Cerebellar cortex (tissue), 1 donor: ENCODE results near the gene ITPRID2.
A peak's percentile ranks its signal among the peaks of the same experiment; 100 is the strongest.
"Not testable (repeated sequence)": the region's sequence is repeated elsewhere in the genome, so short reads cannot be mapped to it uniquely, and the experiment has no call there.

ENCODE experiments used
- DNase-seq: peaks from one replicate; pipeline ENCODE4 v3.0.0-alpha.2; 2015; ENCODE audit warnings: low spot score

ITPRID2 gene

DNA sequence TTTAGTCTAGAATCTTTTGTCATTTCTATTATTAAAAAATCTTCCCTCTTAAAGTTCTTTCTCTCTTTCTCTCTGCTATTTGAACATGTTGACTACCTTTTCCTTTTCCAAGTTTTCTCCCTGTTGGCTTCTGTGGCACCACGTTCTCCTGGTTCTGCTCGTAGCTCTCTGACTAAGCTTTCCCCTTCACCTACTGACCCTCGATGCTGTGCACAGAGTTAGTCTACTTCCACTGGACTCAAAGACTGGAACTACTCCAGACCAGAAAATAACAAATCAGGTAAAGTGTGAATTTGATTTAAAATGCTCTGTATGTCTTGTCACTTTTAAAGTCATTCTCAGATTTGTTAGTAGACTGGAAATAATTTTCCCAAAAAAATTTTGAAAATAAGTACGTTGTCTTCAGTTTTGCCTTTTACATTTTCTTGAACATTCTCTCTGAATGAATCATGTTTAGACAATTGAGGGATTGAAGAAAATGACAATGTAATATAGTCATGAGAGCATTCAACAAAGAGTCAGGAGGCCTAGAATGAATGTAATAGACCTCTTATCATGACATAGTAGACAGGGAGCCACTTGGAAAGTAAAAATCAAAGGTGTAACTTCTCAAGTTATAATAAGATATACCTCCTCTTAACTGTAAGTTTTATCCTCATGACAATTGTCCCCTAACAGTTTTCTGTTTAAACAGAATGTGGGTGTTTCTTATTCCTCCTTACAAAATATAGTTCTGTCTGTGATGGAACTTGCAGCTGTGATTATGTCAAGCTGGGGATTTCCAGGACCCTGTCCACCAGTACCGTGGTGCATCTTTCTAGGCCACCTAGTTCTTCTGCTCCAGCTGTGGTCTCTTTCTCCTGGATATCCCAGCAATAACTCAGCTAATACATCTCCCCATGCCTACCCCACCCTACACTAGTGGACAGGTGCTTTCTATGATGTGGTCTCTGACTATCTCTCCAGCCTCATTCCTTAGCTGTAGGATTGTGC, 25.5 kb downstream of the ITPRID2 start:
- DNase-seq: no peak

DNA sequence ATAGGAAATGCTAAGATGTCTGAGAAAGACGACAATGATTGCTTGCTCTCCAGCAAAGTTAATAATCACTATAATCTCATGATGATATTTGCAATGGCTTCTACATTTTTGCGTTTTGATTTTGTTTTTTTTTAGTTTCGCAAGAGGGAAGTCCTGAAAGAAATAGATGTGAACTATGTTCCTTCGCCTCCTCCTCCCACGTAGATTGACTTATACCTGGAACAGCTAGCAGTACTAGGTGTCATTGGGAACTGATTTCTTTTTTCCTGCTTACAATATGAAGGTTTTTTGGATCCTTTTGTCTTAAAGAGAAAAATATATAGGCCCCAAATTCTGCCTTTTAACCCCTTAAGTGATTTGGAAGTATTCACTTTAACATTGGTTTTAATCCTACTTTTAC, 26.7 kb downstream of the ITPRID2 start:
- no peak for DNase-seq

DNA sequence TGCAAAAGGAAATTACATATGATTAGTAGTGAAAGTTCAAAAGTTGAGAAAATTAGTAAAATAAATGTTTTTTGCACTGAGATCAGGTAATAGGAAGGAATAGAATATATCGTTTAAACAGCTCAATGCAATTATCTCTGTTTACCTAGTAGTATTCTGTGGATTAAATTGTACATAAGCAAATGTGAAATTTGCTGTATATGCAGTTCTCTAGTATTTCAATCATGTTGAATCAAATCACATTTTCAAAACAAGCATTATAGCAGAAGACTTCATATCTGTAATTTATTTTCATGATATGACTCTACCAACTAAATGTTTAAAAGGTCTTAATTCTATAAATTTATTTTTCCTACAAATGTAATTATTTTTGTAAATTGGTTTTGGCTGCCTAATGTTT, 31.6 kb downstream of the ITPRID2 start:
- no peak for DNase-seq

DNA sequence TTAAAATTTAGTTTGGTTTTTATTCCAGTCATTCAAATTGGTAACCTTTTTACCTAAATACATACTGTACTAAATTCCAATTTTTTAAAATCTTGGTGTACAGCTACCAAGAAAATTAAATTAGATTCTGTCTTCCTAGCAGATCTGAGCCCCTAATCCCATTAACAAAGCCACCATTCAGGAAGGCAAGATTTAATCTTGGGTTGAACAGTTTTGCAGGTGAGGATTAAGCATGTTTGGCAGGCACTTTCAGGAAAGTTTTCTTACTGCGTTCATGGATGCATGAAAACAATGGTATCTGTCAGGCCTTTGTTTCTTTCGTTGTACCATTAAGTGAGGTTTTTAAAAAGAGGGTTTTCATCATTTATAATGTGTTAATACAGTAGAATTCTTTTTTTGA, 32.8 kb downstream of the ITPRID2 start:
- no peak for DNase-seq

DNA sequence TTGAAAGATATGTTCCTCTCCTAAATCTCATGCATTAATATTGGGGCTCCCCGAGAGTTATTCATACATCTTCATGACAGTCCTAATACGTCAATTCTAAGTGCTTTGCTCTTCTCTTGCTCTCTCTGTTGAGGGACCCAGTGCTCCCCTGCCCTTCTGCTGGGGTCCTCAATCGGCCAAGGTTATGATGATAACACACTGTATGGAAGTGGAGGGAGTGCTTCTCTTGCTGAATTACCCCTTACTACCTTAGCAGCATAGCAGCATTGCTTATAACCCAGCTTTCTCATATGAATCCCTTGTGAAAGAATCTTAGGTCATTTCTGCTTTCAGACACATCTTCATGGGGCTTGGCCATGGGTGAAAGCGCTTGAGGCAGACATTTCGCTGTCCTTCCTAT, 43.2 kb downstream of the ITPRID2 start:
- no peak for DNase-seq

DNA sequence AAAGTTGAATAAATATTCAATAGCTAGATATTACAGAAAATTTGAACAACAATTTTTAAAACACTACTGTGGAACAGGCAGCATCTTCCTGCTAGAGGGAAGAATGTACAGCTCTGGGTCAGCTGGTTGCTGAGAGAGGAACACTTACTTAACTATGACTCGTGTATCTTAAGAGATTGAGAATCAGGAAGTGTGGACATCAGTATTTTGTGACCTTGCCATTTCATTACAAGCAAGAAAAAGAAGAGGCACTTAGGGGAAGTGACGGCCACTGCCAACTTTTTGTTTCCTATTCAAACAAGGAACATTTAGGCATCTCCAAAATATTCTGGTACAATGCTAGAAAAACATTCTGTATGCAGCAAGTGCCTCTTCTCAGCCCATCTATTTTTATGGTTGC, 45.9 kb downstream of the ITPRID2 start:
- no peak for DNase-seq

DNA sequence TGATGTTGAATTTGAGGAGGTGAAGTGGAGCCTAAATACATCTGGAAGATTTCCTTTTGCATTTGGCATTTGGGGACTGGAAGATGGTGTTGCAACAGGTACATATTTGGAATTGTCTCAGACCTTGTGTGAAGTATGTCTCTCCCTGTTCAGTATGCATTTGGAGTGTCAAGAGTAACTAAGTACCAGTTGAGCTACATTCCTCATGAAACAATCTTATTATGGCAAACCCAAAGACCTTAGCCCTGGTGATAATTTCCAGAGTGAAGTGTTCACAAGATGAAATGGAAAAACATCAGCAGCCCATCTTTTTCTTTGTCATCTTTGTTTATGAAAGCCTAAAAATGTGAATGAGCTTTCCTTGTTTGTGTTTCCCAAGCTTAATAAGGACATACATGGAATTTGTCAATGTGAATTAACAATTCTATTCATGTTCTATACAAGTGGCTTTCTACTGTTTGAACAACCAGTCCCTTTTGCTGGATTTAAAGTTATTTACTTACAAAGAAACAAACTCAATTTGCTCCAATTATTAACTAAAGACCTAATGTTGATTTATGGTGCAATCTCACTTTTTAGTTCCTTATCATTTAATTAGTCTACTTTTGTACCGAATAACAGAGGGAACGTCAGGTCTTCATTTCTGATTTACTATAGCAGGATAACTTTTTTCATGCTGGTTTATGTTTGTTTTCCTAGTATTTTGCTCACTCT, 52.0 kb downstream of the ITPRID2 start:
- no peak for DNase-seq

DNA sequence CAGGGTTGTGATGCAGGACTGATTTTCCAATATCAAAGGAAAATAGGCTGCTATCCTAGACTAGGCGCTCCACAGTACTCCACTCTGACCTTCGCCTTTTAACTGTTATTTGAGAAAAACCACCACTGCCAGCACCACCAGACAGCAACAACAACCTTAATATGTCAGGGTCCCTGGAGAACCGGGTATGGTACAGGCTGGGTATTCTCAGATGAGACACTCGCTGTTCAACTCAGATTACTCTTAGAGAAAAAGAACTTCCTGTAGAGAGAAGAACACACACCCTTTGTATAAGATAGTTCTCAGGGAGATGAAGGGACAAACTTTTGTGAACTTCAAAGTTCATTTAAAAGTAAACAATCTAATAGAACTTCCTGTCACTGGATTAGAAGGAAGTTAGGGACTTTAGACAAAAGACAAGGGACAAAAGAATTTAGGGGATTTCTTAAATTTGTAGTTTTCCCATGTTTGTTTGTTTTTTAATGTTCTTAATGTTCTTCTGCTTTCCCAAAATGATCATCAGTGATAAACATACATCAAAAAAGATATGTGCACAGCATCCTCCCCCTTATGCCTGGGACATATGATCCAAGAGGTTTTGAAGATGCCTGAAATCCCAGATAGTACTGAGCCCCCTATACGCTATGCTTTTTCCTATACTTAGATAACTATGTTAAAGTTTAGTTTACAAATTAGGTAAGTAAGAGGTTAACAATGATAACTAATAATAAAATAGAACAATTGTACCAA, 52.8 kb downstream of the ITPRID2 start:
- DNase-seq: no peak

DNA sequence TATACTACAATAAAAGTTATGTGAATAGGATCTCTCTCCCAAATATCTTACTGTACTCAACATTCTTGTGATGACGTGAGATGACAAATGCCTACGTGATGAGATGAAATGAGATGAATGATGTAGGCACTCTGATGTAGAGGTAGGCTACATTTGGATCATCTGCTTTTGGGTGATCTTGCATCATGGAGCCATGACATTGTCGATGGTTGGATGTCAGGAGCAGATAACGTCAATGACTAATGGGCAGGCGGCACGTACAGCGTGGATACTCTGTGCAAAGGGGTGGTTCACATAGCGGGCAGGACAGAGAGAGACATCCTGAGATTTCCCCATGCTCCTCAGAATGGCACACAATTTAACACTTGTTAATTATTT, 53.4 kb downstream of the ITPRID2 start:
- DNase-seq: no peak

DNA sequence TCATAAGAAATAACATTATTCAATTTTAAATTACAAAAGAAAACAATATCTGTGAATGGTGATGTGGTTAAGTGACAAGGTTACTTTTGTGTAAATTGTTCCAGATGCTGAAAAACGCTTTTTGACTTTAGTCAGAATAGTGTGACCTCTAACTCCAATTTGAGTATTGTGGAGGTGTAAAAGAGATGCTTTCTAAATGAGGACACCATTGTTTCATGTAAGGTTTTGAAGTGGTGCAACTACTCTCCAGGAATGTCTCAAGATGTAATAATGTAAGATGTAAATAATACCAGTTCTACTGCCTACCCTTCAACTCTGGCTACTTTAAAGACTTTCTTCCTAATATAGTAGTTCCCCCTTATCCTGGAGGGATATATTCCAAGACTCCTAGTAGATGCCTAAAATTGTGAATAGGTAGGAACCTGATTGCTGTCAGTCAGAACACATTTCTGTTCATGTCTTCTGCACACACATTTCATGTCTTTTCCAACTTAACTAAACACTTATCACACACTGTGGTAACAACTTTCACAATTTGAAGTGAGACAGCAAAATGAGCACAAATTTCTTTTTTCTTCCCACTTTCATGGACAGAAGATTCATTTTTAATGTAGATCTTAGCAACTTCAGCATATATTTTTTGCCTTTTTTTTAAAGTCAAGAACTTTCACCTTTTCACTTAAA, 55.1 kb downstream of the ITPRID2 start:
- no peak for DNase-seq

DNA sequence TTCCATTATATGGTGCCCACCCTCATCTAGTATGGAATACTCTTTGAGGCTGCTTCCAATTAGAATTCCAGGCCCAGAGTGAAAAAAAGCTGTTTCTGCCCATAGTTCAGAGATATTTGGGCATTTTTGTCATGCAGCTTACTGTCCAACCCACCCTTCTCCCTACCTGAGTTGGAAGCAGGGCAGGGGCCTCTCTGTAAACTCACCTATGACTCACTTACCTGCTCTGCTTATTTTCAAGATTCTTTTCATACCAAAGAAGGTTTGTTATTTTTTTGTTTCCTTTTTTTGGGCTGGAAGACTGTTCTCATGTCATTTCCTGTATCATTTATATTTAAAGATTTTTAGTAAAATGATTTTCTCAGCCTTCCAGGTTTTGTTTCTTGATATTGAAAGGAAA, 55.7 kb downstream of the ITPRID2 start:
- DNase-seq: no peak

DNA sequence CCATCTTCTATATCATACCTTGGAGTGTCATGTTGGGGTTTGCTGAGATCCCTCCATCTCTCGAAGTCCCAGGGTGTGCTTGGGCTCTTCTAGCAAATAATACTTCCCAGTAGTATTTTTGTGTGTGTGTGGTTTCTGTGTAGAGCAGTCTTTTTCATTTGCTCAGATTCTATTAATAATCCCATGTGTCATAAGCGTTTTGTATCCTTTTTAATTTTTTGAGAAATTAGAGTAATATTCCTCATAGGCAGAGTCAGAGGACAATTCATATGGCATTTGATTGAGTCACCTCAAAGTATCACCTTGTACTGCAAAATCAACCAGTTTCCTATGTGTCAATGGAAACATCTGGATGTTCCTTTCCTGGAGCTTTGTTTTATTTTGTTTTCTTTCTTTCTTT, 56.7 kb downstream of the ITPRID2 start:
- DNase-seq: no peak

DNA sequence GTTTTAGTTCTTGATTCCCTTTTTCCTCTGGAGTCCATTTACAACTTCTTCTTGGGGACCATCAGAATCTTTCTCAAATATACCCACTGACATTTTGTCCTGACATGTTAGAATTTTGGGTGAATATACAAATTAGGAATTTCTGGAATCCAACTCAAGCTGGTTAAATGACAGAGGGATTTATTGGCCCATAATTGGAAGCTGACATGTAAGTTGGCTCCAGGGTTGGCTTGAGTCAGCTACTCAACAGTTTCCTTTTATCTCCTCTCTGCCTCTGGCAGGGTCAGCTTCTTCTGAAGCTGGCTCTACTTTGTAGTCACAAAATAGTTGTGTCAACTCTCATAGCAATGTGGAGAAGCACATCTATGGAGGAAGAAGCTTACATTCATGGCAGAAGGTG, 57.5 kb downstream of the ITPRID2 start:
- no peak for DNase-seq

DNA sequence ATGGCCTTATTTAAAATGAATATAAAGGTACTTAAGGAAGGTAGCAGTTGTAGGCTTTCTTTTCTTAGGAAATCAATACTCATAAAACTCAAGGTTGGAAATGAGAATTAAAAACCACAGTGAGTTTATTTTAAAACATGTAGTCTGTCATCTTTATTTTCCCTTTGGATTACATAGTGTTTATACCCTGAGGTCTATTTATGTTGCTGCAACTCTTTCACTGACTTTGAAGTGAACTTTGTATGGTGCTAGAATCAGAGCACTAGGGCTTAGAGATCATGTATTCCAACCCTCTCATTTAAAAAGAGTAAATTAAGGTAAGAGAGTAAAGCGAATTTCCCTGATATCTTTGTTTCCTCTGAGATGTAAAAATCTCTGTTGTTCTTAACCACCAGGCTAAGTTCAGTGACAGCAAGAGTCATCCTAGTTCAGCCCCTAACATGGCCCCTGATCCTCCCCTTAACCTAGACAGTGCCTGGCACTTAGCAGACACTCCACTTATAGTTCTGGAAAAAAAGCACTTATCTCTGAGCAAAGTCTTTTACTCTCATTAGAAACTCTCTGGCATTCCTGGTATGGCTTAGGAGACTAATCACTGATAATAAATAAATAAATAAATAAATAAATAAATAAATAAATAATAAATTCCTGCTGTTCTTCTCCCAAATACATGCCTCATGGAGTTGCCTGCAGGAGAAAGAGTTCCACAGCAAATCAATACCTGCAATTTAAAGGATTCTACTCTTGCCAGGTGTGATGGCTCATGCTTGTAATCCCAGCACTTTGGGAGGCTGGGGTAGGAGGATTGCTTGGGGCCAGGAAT, 61.1 kb downstream of the ITPRID2 start:
- no peak for DNase-seq

DNA sequence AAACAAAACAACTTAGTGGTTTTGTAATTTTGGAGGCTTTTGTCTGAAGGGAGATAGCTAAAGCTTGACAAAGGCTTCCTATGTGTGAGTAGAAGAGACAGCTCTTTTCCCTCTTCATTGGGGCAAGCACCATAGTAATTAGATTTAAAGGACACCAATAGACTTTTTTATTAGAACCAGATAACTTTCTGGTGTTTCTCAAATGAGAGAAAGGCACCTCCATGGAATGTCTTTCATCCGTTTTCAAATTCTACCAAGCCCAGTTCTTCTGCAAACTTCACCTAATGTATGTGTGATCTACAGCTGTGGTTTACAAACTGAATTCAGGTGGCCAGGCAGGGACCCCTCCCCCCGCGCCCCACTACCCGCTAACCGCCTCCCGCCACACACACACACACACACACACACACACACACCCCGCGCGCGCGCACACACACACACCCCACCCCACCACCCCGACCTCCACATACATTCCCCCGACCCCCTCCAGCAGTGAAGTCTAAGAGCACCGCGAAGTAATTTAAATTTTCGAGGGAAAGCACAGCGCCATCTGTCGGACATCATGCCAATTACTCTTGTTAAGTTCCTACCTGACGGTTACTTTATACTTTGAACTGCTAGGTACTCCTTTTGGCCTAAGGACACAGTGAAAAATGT, 62.5 kb downstream of the ITPRID2 start:
- DNase-seq: peak; percentile 67

DNA sequence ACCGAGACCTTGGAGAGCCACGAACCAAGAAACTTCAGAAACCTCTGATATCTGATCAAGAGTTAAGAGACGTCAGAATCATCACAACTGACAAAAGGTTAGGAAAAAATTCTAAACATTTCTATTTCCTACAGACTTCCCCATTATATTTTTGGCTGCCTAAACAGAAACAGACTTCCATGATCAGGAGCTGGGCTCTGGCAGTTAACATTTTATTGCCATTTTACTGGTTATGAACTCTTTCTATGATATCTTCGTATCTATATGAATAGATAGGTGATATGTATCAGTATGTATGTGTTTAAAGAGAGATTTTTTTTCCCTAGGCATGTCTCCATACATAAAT, 63.0 kb downstream of the ITPRID2 start:
- no peak for DNase-seq

DNA sequence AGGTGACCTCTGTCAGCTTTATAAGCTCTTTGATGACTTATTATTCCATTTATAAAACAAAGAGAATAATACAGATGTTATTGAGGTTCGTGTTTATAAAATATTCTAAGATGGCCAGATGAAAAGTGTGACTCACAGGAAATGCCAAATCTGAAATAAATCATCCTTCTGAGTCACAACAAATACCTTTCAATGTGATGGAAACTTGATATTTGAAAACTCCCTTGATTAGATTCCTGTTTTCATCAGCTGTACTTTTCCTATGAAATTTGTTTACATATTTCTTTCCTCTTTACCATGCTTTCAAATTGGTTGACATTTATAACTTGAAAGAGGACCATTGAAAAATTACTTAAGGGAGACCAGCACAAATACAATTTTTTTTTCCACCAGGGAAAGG, 63.5 kb downstream of the ITPRID2 start:
- no peak for DNase-seq

DNA sequence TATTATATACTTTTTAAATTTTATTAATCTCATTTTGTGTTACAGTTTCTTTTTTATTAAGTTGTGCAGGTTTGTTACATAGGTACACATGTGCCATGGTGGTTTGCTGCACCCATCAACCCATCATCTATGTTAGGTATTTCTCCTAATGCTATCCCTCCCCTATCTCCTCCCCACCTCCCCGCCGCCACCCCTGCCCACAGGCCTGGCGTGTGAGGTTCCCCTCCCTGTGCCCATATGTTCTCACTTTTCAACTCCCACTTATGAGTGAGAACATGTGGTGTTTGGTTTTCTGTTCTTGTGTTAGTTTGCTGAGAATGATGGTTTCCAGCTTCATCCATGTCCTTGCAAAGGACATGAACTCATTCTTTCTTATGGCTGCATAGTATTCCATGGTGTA, 64.3 kb downstream of the ITPRID2 start:
- DNase-seq: not testable (repeated sequence)

DNA sequence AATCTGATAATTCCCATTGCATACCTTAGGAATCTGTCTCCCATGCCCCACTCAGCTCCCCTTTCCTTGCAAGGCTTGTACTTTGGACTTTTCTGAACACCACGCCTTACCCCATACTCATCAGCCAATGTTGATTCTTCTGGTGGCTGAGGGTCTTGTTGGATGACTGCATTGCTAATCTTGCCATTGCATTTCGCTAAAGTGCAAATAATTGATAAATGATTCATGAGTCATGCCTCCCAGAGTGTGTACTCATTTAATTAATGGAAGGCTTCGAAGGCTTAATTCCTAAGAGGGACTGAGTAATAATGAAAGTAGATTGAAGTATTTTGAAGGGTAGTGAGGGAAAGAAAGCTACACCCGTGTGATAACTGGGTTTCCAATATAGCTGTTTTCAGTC, 66.1 kb downstream of the ITPRID2 start:
- no peak for DNase-seq

DNA sequence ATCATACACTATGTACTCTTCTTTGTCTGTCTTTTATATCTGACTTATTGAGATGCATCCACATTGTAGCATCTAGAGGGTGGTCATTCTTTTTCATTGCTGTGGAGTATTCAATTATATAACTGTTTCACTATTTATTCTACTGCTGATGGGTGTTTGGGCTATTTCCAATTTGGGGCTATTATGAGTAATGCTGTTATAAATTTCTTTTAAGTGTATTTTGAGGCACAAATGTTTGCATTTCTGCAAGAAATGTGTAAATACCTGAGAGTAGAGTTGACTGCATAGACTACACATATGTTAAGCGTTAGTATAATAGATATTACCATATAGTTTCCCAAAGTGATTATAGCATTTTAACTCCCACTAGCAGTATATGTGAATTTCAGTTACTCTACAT, 67.2 kb downstream of the ITPRID2 start:
- DNase-seq: no peak

DNA sequence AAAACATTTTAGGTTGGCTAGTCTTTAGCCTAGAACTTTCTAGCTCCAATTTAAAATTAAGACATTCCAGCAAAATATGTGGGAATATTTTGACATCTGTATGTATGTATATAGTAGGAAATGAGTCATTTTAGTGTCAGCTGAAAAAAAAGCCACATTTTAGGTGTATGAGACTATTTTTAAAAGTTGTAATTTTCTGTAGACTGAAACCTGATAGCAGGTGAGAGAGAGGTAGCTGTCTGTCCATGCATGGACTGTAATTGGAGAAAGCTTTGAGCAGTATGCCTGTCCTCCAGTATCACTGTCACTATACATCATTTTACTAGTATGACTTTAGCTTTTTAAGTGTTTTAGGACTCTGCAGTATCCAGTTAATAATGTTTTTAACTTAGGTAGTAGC, 68.0 kb downstream of the ITPRID2 start:
- DNase-seq: no peak
